Activated T-cell treated with anti-CD3 and anti-CD28 coated beads, Interleukin-2, amount 50 U/mL, for 4 hours (primary cell): ENCODE data around the gene SLC39A3. TPM values are rescaled to one million over a fixed set of nuclear protein-coding genes. Genes with fewer than 3 reads are reported as not detected.

Source experiments
- ATAC-seq, 2 donors: fragments of 200-7000 bp; cut with Tn5 transposase; one replicate each; pipeline ENCODE4 v1.10.0; 2021
- DNase-seq: peaks from one replicate; pipeline ENCODE4 v3.0.0-alpha.2; 2020
- H3K27me3 Mint-ChIP-seq: one replicate; pipeline ENCODE4 v1.8.0; 2021; ENCODE audit warnings: low read depth, mixed read lengths
- H3K36me3 Mint-ChIP-seq: one replicate; pipeline ENCODE4 v1.8.0; 2022; ENCODE audit warnings: mixed read lengths; ENCODE audit not compliant: insufficient read depth
- H3K4me1 Mint-ChIP-seq: one replicate; pipeline ENCODE4 v1.8.0; 2021; ENCODE audit warnings: low read depth, mixed read lengths
- H3K4me3 Mint-ChIP-seq: one replicate; pipeline ENCODE4 v1.8.0; 2021; ENCODE audit warnings: mild to moderate bottlenecking, moderate library complexity, mixed read lengths
- H3K9me3 Mint-ChIP-seq: one replicate; pipeline ENCODE4 v1.8.0; 2021; ENCODE audit warnings: mixed read lengths
- total RNA-seq, 3 donors: library from RNA; stranded (reverse); gene quantifications; one replicate each; pipeline ENCODE4 v1.2.1, GENCODE V29; 2021

SLC39A3 gene
- total RNA-seq, 3 donors from 2014 or later = 53.6 to 60.5 (median 56.6) TPM

GRCh38 chr19:2726904-2727639, 12.7 kb downstream of the SLC39A3 start:
- Mint-ChIP-seq H3K36me3 (no peaks in the 10 kb centered on the region), H3K9me3 (no peaks in the 10 kb centered on the region), H3K4me3 (peak overlapping the region; percentile 16), H3K27me3 (peaks cover 27% of the 10 kb centered on the region), H3K4me1 (peaks cover 2% of the 10 kb centered on the region)
- DNase-seq (no peak), ATAC-seq (no peak)

GRCh38 chr19:2726160-2726855, 13.5 kb downstream of the SLC39A3 start:
- Mint-ChIP-seq H3K27me3 (peaks cover 32% of the 10 kb centered on the region), H3K4me1 (peaks cover 6% of the 10 kb centered on the region)
- no peak for ATAC-seq

GRCh38 chr19:2724148-2724557, 15.7 kb downstream of the SLC39A3 start:
- H3K27me3 Mint-ChIP-seq = peaks cover 41% of the 10 kb centered on the region
- peaks cover 9% of the 10 kb centered on the region for H3K4me1 Mint-ChIP-seq
- ATAC-seq (no peak), DNase-seq (no peak)
- H3K9me3 Mint-ChIP-seq = no peaks in the 10 kb centered on the region
- no peaks in the 10 kb centered on the region for H3K36me3 Mint-ChIP-seq
- H3K4me3 Mint-ChIP-seq = no peak overlapping the region

More at GRCh38 chr19:2726160-2726855, 13.5 kb downstream of the SLC39A3 start:
- DNase-seq = no peak
- Mint-ChIP-seq H3K4me3 (no peak overlapping the region), H3K36me3 (no peaks in the 10 kb centered on the region), H3K9me3 (no peaks in the 10 kb centered on the region)

GRCh38 chr19:2723747-2724146, 16.1 kb downstream of the SLC39A3 start:
- peaks cover 45% of the 10 kb centered on the region for H3K27me3 Mint-ChIP-seq
- no peaks in the 10 kb centered on the region for H3K36me3 Mint-ChIP-seq
- H3K4me1 Mint-ChIP-seq = peaks cover 9% of the 10 kb centered on the region
- no peaks in the 10 kb centered on the region for H3K9me3 Mint-ChIP-seq
- ATAC-seq (no peak), DNase-seq (no peak)
- no peak overlapping the region for H3K4me3 Mint-ChIP-seq

GRCh38 chr19:2723345-2723715, 16.5 kb downstream of the SLC39A3 start:
- no peak for ATAC-seq
- no peaks in the 10 kb centered on the region for H3K36me3 Mint-ChIP-seq
- H3K9me3 Mint-ChIP-seq = no peaks in the 10 kb centered on the region
- no peak for DNase-seq
- peaks cover 47% of the 10 kb centered on the region for H3K27me3 Mint-ChIP-seq
- H3K4me1 Mint-ChIP-seq = peaks cover 9% of the 10 kb centered on the region
- H3K4me3 Mint-ChIP-seq = no peak overlapping the region

- Mint-ChIP-seq H3K36me3 (no peaks in the 10 kb centered on the region), H3K27me3 (peaks cover 47% of the 10 kb centered on the region), H3K4me1 (peaks cover 9% of the 10 kb centered on the region), H3K4me3 (no peak overlapping the region), H3K9me3 (no peaks in the 10 kb centered on the region)
- ATAC-seq (no peak), DNase-seq (no peak)
Measured at GRCh38 chr19:2722541-2723344, 17.1 kb downstream of the SLC39A3 start.

GRCh38 chr19:2721570-2722540, 18.0 kb downstream of the SLC39A3 start:
- ATAC-seq = peak in 1 of 2 donors; percentile 15
- Mint-ChIP-seq H3K4me1 (peaks cover 7% of the 10 kb centered on the region), H3K27me3 (peaks cover 41% of the 10 kb centered on the region), H3K9me3 (no peaks in the 10 kb centered on the region), H3K36me3 (no peaks in the 10 kb centered on the region), H3K4me3 (peak overlapping the region; percentile 53)
- DNase-seq = no peak

- peaks cover 36% of the 10 kb centered on the region for H3K27me3 Mint-ChIP-seq
- DNase-seq = no peak
- peak; percentile 16 to 51 for ATAC-seq
- H3K4me3 Mint-ChIP-seq = peak within 1 kb of the TSS; percentile 53
- peaks cover under 1% of the 10 kb centered on the region for H3K9me3 Mint-ChIP-seq
- peaks cover 7% of the 10 kb centered on the region for H3K4me1 Mint-ChIP-seq
- H3K36me3 Mint-ChIP-seq = no peaks in the 10 kb centered on the region
Measured at GRCh38 chr19:2720777-2721569, 18.8 kb downstream of the SLC39A3 start, which contains the start of gene DIRAS1. DIRAS1 (minus strand) TSS chr19:2721372; CDS start chr19:2717806, 3,566 bp downstream.

- DNase-seq (no peak), ATAC-seq (peak in 1 of 2 donors; percentile 9)
- Mint-ChIP-seq H3K9me3 (peaks cover 9% of the 10 kb centered on the region), H3K36me3 (peaks cover 1% of the 10 kb centered on the region), H3K4me1 (peaks cover 7% of the 10 kb centered on the region), H3K27me3 (peaks cover 33% of the 10 kb centered on the region), H3K4me3 (no peak overlapping the region)
Measured at GRCh38 chr19:2719920-2720776, 19.7 kb downstream of the SLC39A3 start.

- no peak for DNase-seq
- H3K36me3 Mint-ChIP-seq = peaks cover 2% of the 10 kb centered on the region
- no peak overlapping the region for H3K4me3 Mint-ChIP-seq
- peaks cover 11% of the 10 kb centered on the region for H3K9me3 Mint-ChIP-seq
- H3K4me1 Mint-ChIP-seq = peaks cover 7% of the 10 kb centered on the region
- H3K27me3 Mint-ChIP-seq = peaks cover 33% of the 10 kb centered on the region
- no peak for ATAC-seq
Measured at GRCh38 chr19:2719232-2719735, 20.5 kb downstream of the SLC39A3 start.

GRCh38 chr19:2717638-2718541, 21.9 kb downstream of the SLC39A3 start:
- peaks cover 11% of the 10 kb centered on the region for H3K9me3 Mint-ChIP-seq
- H3K27me3 Mint-ChIP-seq = peaks cover 28% of the 10 kb centered on the region
- no peak for DNase-seq
- ATAC-seq = no peak
- peaks cover 7% of the 10 kb centered on the region for H3K4me1 Mint-ChIP-seq
- no peak overlapping the region for H3K4me3 Mint-ChIP-seq
- peaks cover 2% of the 10 kb centered on the region for H3K36me3 Mint-ChIP-seq
